ENCODE measurements around the gene SKIL.

Gene SKIL

GRCh38 chr3:170363471-170363994, 6.0 kb downstream of the SKIL start:
- Histone ChIP-seq H3F3A (ENCODE audit: low read depth) (0 out of 2 replicates have a peak, but pooled peaks cover 7% of the 10 kb centered on the region), H3K4me1 (ENCODE audit: insufficient read depth, low read length, poor library complexity, severe bottlenecking) (peaks cover 38% of the 10 kb centered on the region), H3K27me3 (ENCODE audit: insufficient read depth, low read length, poor library complexity, severe bottlenecking) (no peaks in the 10 kb centered on the region), H2AFZ (ENCODE audit: low read length) (no peak overlapping the region), H3K9me2 (replicated peaks; ENCODE audit: low read depth, low read length) (no peaks in the 10 kb centered on the region), H3K4me3 (ENCODE audit: low read length, poor library complexity, severe bottlenecking) (peak overlapping the region; percentile 20), H3K4me2 (ENCODE audit: low read depth, low read length, poor library complexity, severe bottlenecking) (peak overlapping the region; percentile 38), H3K9ac (ENCODE audit: low read depth, low read length, poor library complexity, severe bottlenecking) (no peak overlapping the region), H4K20me1 (ENCODE audit: insufficient read depth, low read length, poor library complexity, severe bottlenecking) (peaks cover 6% of the 10 kb centered on the region), H3K36me3 (ENCODE audit: insufficient read depth, low read length) (no peaks in the 10 kb centered on the region), H3K79me2 (ENCODE audit: insufficient read depth, low read length) (peaks cover 53% of the 10 kb centered on the region), H3K9me3 (ENCODE audit: insufficient read depth, low read depth, low read length) (no peaks in the 10 kb centered on the region)
- TF ChIP-seq EZH2phosphoT487 (IDR thresholded peaks at IDR 0.05; ENCODE audit: borderline replicate concordance), result no peak
- TF ChIP-seq CTCF (conservative IDR thresholded peaks at IDR 0.05; ENCODE audit: low read length), result no peak

- peaks cover 26% of the 10 kb centered on the region for H3K4me1 ChIP-seq (ENCODE audit: insufficient read depth, low read length, poor library complexity, severe bottlenecking)
- H3K79me2 ChIP-seq (ENCODE audit: insufficient read depth, low read length), result peaks cover 52% of the 10 kb centered on the region
- TF ChIP-seq CTCF (conservative IDR thresholded peaks at IDR 0.05; ENCODE audit: low read length) (no peak), EZH2phosphoT487 (IDR thresholded peaks at IDR 0.05; ENCODE audit: borderline replicate concordance) (no peak)
- no peaks in the 10 kb centered on the region for H3K36me3 ChIP-seq (ENCODE audit: insufficient read depth, low read length)
- peak overlapping the region; percentile 5 for H3K4me2 ChIP-seq (ENCODE audit: low read depth, low read length, poor library complexity, severe bottlenecking)
- no peaks in the 10 kb centered on the region for H3K9me2 ChIP-seq (replicated peaks; ENCODE audit: low read depth, low read length)
- H3K27me3 ChIP-seq (ENCODE audit: insufficient read depth, low read length, poor library complexity, severe bottlenecking), result no peaks in the 10 kb centered on the region
- H3F3A ChIP-seq (ENCODE audit: low read depth), result no peaks in the 10 kb centered on the region
- no peaks in the 10 kb centered on the region for H3K9me3 ChIP-seq (ENCODE audit: insufficient read depth, low read depth, low read length)
- H3K9ac ChIP-seq (ENCODE audit: low read depth, low read length, poor library complexity, severe bottlenecking), result no peak overlapping the region
- no peak overlapping the region for H2AFZ ChIP-seq (ENCODE audit: low read length)
- H4K20me1 ChIP-seq (ENCODE audit: insufficient read depth, low read length, poor library complexity, severe bottlenecking), result no peaks in the 10 kb centered on the region
- H3K4me3 ChIP-seq (ENCODE audit: low read length, poor library complexity, severe bottlenecking), result no peak overlapping the region
Observed at GRCh38 chr3:170364965-170365364, 7.5 kb downstream of the SKIL start.

GRCh38 chr3:170367797-170368196, 10.3 kb downstream of the SKIL start:
- no peaks in the 10 kb centered on the region for H4K20me1 ChIP-seq (ENCODE audit: insufficient read depth, low read length, poor library complexity, severe bottlenecking)
- peaks cover 14% of the 10 kb centered on the region for H3K4me1 ChIP-seq (ENCODE audit: insufficient read depth, low read length, poor library complexity, severe bottlenecking)
- TF ChIP-seq EZH2phosphoT487 (IDR thresholded peaks at IDR 0.05; ENCODE audit: borderline replicate concordance) (no peak), CTCF (conservative IDR thresholded peaks at IDR 0.05; ENCODE audit: low read length) (no peak)
- H3K9me2 ChIP-seq (replicated peaks; ENCODE audit: low read depth, low read length), result no peaks in the 10 kb centered on the region
- no peaks in the 10 kb centered on the region for H3K36me3 ChIP-seq (ENCODE audit: insufficient read depth, low read length)
- H3K9me3 ChIP-seq (ENCODE audit: insufficient read depth, low read depth, low read length), result no peaks in the 10 kb centered on the region
- H3K27me3 ChIP-seq (ENCODE audit: insufficient read depth, low read length, poor library complexity, severe bottlenecking), result no peaks in the 10 kb centered on the region
- no peak overlapping the region for H3K9ac ChIP-seq (ENCODE audit: low read depth, low read length, poor library complexity, severe bottlenecking)
- H3F3A ChIP-seq (ENCODE audit: low read depth), result no peaks in the 10 kb centered on the region
- H3K79me2 ChIP-seq (ENCODE audit: insufficient read depth, low read length), result peaks cover 49% of the 10 kb centered on the region
- H2AFZ ChIP-seq (ENCODE audit: low read length), result no peak overlapping the region
- no peak overlapping the region for H3K4me3 ChIP-seq (ENCODE audit: low read length, poor library complexity, severe bottlenecking)
- peak overlapping the region; percentile 37 for H3K4me2 ChIP-seq (ENCODE audit: low read depth, low read length, poor library complexity, severe bottlenecking)

Data from Loucy (cell line).